Activated CD4-positive, alpha-beta T cell treated with anti-CD3 and anti-CD28 coated beads, Interleukin-2, amount 10 ng/mL, durations not matched to agents 7 days and 5 days (primary cell): ENCODE data around the gene P2RX2. TPM values are rescaled to one million over a fixed set of nuclear protein-coding genes. Genes with fewer than 3 reads are reported as not detected.
A peak's percentile ranks its signal among the peaks of the same experiment; 100 is the strongest.

Experiments
- CTCF ChIA-PET: fragments of 350-600 bp; sonication (Branson Sonifier 250); formaldehyde crosslinking; loops from one replicate; lab custom pipeline; 2021; ENCODE audit warnings: antibody characterized with exemption; lab: Charles Lee
- POLR2A ChIA-PET: fragments of 350-600 bp; sonication (Branson Sonifier 250); formaldehyde crosslinking; loops from one replicate; lab custom pipeline; 2021; ENCODE audit warnings: antibody characterized with exemption; lab: Charles Lee
- DNase-seq: peaks from one replicate; pipeline ENCODE4 v3.0.0-alpha.2; 2020
- H3K27ac Mint-ChIP-seq: one replicate; pipeline ENCODE4 v1.8.0; 2021; ENCODE audit warnings: mild to moderate bottlenecking, moderate library complexity, mixed read lengths
- H3K27me3 Mint-ChIP-seq: one replicate; pipeline ENCODE4 v1.8.0; 2021; ENCODE audit warnings: mixed read lengths
- H3K36me3 Mint-ChIP-seq: one replicate; pipeline ENCODE4 v1.8.0; 2021; ENCODE audit warnings: low read depth, mixed read lengths
- H3K4me1 Mint-ChIP-seq: one replicate; pipeline ENCODE4 v1.8.0; 2021; ENCODE audit warnings: mixed read lengths
- H3K4me3 Mint-ChIP-seq: one replicate; pipeline ENCODE4 v1.8.0; 2021; ENCODE audit warnings: mild to moderate bottlenecking, moderate library complexity, mixed read lengths
- H3K9me3 Mint-ChIP-seq: one replicate; pipeline ENCODE4 v1.8.0; 2021; ENCODE audit warnings: mixed read lengths
- total RNA-seq, 2 experiments: library from RNA; stranded (reverse); gene quantifications; one replicate each; pipeline ENCODE4 v1.2.3, GENCODE V29; 2021

The P2RX2 gene
- not detected for total RNA-seq

- CTCF ChIA-PET, result interaction anchor here (1.0 kb wide), 1 partner anchor 9 kb away, joined by 3 read pairs; the partner anchor contains the start of gene LRCOL1
- H3K4me3 Mint-ChIP-seq, result no peak within 1 kb of the TSS
- peak within 1 kb of the TSS; percentile 22 for H3K27ac Mint-ChIP-seq
- no peak for DNase-seq
- H3K36me3 Mint-ChIP-seq, result peaks cover 13% of the 10 kb centered on the region
- POLR2A ChIA-PET, result interaction anchor here (0.7 kb wide), 1 partner anchor 123 kb away, joined by 4 read pairs; no protein-coding TSS in a partner anchor
- H3K9me3 Mint-ChIP-seq, result peaks cover 7% of the 10 kb centered on the region
- H3K27me3 Mint-ChIP-seq, result peaks cover 22% of the 10 kb centered on the region
- H3K4me1 Mint-ChIP-seq, result peaks cover 13% of the 10 kb centered on the region
These were observed at the start of gene P2RX2 for GRCh38 chr12:132618683-132619043. TSS of gene P2RX2 (plus strand) at chr12:132618776. CDS start at chr12:132618817, 41 bp downstream.

- H3K4me1 Mint-ChIP-seq, result no peaks in the 10 kb centered on the region
- CTCF ChIA-PET, result interaction anchor here (0.9 to 1.9 kb wide), 3 partner anchors 8 to 11 kb away, joined by 3 to 6 read pairs (median 3); no protein-coding TSS in a partner anchor
These were observed 49.6 kb upstream of the P2RX2 start for GRCh38 chr12:132568826-132569480.

GRCh38 chr12:132569856-132570480 lies 48.6 kb upstream of the P2RX2 start:
- no peak for DNase-seq
- Mint-ChIP-seq H3K27me3 (no peaks in the 10 kb centered on the region), H3K9me3 (no peaks in the 10 kb centered on the region), H3K36me3 (no peaks in the 10 kb centered on the region), H3K4me1 (no peaks in the 10 kb centered on the region), H3K4me3 (no peak overlapping the region), H3K27ac (no peak overlapping the region)
- POLR2A ChIA-PET, result no interaction called here
- CTCF ChIA-PET, result interaction anchor here (0.9 to 1.9 kb wide), 2 partner anchors 9 to 10 kb away, joined by 3 to 6 read pairs; no protein-coding TSS in a partner anchor

More at GRCh38 chr12:132568826-132569480, 49.6 kb upstream of the P2RX2 start:
- H3K4me3 Mint-ChIP-seq, result no peak overlapping the region
- DNase-seq, result no peak
- no peaks in the 10 kb centered on the region for H3K36me3 Mint-ChIP-seq
- H3K9me3 Mint-ChIP-seq, result no peaks in the 10 kb centered on the region
- no peak overlapping the region for H3K27ac Mint-ChIP-seq
- H3K27me3 Mint-ChIP-seq, result no peaks in the 10 kb centered on the region
- POLR2A ChIA-PET, result no interaction called here

DNA sequence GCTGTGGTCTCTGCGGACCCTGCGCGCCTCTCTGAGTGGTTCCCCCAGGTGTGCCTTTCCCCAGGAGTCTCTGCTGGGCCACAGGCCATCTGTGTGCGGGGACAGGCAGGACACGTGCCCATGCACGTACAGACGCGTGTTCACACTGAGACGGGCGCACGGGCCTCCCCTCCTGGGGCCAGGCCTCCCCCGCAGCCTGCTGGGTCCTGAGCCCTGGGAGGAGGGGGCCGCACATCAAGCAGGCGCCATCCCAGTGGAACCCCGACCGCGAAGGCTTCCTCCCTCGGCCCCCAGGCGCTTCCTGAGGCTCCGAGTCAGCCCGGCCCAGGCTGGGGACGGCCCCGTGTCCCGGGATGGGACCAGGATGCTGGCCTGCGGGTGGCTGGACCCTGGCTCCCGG lies 47.9 kb upstream of the P2RX2 start:
- DNase-seq, result no peak
- ChIA-PET CTCF (no interaction called here), POLR2A (no interaction called here)
- no peaks in the 10 kb centered on the region for H3K9me3 Mint-ChIP-seq
- no peak overlapping the region for H3K27ac Mint-ChIP-seq
- no peaks in the 10 kb centered on the region for H3K27me3 Mint-ChIP-seq
- H3K4me1 Mint-ChIP-seq, result no peaks in the 10 kb centered on the region
- H3K4me3 Mint-ChIP-seq, result no peak overlapping the region
- no peaks in the 10 kb centered on the region for H3K36me3 Mint-ChIP-seq

GRCh38 chr12:132571051-132571450 lies 47.5 kb upstream of the P2RX2 start:
- Mint-ChIP-seq H3K27me3 (no peaks in the 10 kb centered on the region), H3K4me3 (no peak overlapping the region), H3K4me1 (no peaks in the 10 kb centered on the region), H3K36me3 (no peaks in the 10 kb centered on the region), H3K9me3 (no peaks in the 10 kb centered on the region), H3K27ac (no peak overlapping the region)
- ChIA-PET POLR2A (no interaction called here), CTCF (no interaction called here)
- DNase-seq, result no peak

DNA sequence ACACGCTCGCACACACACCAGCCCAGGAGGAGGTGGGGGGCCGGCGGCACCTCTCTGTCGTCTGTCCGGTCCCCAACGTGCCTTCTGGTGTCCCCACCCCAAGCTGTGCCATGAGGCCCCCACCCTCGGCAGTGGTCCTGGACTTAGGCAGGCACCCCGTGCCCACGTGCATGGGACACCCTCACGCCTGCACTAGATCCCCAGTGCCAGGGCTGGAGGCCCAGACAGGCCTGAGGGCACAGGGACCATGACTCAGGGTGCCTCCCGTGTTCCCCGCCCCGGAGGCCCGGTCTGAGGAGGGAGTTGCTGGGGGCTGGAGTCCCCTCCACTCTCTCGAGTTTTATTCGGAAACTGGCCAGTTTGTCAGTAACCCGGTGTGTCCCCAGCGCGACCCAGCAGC lies 47.0 kb upstream of the P2RX2 start:
- CTCF ChIA-PET, result no interaction called here
- Mint-ChIP-seq H3K4me1 (no peaks in the 10 kb centered on the region), H3K27ac (no peak overlapping the region), H3K4me3 (no peak overlapping the region), H3K9me3 (no peaks in the 10 kb centered on the region), H3K27me3 (no peaks in the 10 kb centered on the region), H3K36me3 (no peaks in the 10 kb centered on the region)
- POLR2A ChIA-PET, result no interaction called here
- DNase-seq, result no peak

GRCh38 chr12:132572106-132572505 lies 46.5 kb upstream of the P2RX2 start:
- H3K4me3 Mint-ChIP-seq, result no peak overlapping the region
- H3K27ac Mint-ChIP-seq, result no peak overlapping the region
- no peaks in the 10 kb centered on the region for H3K36me3 Mint-ChIP-seq
- DNase-seq, result no peak
- ChIA-PET POLR2A (no interaction called here), CTCF (no interaction called here)
- no peaks in the 10 kb centered on the region for H3K4me1 Mint-ChIP-seq
- H3K9me3 Mint-ChIP-seq, result no peaks in the 10 kb centered on the region
- H3K27me3 Mint-ChIP-seq, result no peaks in the 10 kb centered on the region

DNA sequence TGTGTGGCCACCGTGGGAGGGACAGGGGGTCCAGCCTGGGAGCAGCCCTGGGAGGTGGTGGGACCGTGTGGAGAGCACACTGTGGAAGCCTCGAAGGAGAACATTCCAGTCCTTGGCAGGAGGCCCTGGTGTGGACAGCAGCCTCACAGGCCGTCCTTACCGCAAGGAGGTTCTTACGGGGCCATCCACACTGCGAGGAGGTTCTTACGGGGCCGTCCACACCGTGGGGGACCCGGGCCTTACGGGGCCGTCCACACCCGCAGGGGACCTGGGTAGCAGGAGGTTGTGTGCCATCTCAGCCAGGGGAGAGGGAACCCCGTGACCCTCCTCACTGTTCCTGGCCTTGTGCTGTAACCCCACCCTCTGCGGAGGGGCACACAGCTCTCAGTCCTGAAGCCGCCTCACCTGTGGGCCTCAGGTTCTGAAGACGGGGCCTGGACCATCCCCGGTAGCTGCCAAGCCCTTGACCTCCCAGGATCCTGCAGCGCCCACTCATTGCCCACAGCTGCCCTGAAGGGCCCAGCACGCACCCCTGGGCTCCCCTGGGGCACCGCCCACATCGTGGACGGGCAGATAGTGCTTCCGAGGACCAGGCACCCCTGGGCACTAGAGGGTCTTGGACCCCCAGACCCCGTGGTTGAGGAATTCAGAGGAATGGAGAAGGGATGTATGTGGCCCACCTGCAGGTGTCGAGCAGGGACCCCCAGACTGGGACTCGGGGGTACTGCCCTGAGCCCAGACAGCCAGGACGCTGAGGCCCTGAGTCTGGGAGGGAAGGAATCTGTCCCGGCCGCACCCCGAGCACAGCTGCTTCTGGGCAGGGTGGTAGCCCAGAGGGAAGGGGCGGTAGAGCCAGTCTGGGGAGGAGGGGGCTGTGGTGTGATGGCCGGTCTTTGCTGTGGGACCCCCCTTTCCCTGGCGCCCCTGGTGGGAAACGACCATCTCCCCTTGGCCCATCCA lies 45.5 kb upstream of the P2RX2 start:
- Mint-ChIP-seq H3K9me3 (no peaks in the 10 kb centered on the region), H3K4me1 (no peaks in the 10 kb centered on the region), H3K4me3 (no peak overlapping the region), H3K36me3 (no peaks in the 10 kb centered on the region), H3K27me3 (no peaks in the 10 kb centered on the region), H3K27ac (no peak overlapping the region)
- no peak for DNase-seq
- ChIA-PET CTCF (no interaction called here), POLR2A (no interaction called here)

- no peaks in the 10 kb centered on the region for H3K27me3 Mint-ChIP-seq
- H3K4me1 Mint-ChIP-seq, result no peaks in the 10 kb centered on the region
- H3K27ac Mint-ChIP-seq, result no peak overlapping the region
- ChIA-PET POLR2A (no interaction called here), CTCF (no interaction called here)
- no peak for DNase-seq
- H3K4me3 Mint-ChIP-seq, result no peak overlapping the region
- H3K36me3 Mint-ChIP-seq, result no peaks in the 10 kb centered on the region
- H3K9me3 Mint-ChIP-seq, result no peaks in the 10 kb centered on the region
These were observed 44.1 kb upstream of the P2RX2 start for GRCh38 chr12:132574271-132574996.

GRCh38 chr12:132575661-132576060 lies 42.9 kb upstream of the P2RX2 start:
- CTCF ChIA-PET, result no interaction called here
- H3K9me3 Mint-ChIP-seq, result no peaks in the 10 kb centered on the region
- POLR2A ChIA-PET, result no interaction called here
- H3K27ac Mint-ChIP-seq, result no peak overlapping the region
- H3K4me3 Mint-ChIP-seq, result no peak overlapping the region
- no peaks in the 10 kb centered on the region for H3K27me3 Mint-ChIP-seq
- no peak for DNase-seq
- H3K36me3 Mint-ChIP-seq, result no peaks in the 10 kb centered on the region
- H3K4me1 Mint-ChIP-seq, result no peaks in the 10 kb centered on the region

GRCh38 chr12:132576701-132577100 lies 41.9 kb upstream of the P2RX2 start:
- Mint-ChIP-seq H3K4me3 (no peak overlapping the region), H3K9me3 (no peaks in the 10 kb centered on the region), H3K36me3 (no peaks in the 10 kb centered on the region), H3K4me1 (no peaks in the 10 kb centered on the region), H3K27me3 (no peaks in the 10 kb centered on the region), H3K27ac (no peak overlapping the region)
- DNase-seq, result no peak
- ChIA-PET CTCF (no interaction called here), POLR2A (no interaction called here)

- no peaks in the 10 kb centered on the region for H3K9me3 Mint-ChIP-seq
- H3K27me3 Mint-ChIP-seq, result no peaks in the 10 kb centered on the region
- POLR2A ChIA-PET, result no interaction called here
- CTCF ChIA-PET, result interaction anchor here (1.5 kb wide), 1 partner anchor 10 kb away, joined by 3 read pairs; no protein-coding TSS in a partner anchor
- no peak overlapping the region for H3K27ac Mint-ChIP-seq
- H3K4me3 Mint-ChIP-seq, result no peak overlapping the region
- DNase-seq, result no peak
- no peaks in the 10 kb centered on the region for H3K36me3 Mint-ChIP-seq
- H3K4me1 Mint-ChIP-seq, result no peaks in the 10 kb centered on the region
These were observed 41.2 kb upstream of the P2RX2 start for GRCh38 chr12:132577191-132577920.
